ENCODE results near the gene THADA.

The THADA gene

GRCh38 chr2:43482961-43483360, 112.9 kb downstream of the THADA start:
- no peak for TF ChIP-seq CTCF (IDR thresholded peaks at IDR 0.05; ENCODE audit: control insufficient read depth, insufficient read depth, low read depth, low read length, missing control alignments)
- H3K4me3 ChIP-seq (ENCODE audit: control insufficient read depth, low read depth, low read length): no peak overlapping the region
- DNase-seq (ENCODE audit: low read depth): no peak

GRCh38 chr2:43481927-43482542, 113.8 kb downstream of the THADA start:
- DNase-seq (ENCODE audit: low read depth): no peak
- TF ChIP-seq CTCF (IDR thresholded peaks at IDR 0.05; ENCODE audit: control insufficient read depth, insufficient read depth, low read depth, low read length, missing control alignments): no peak
- no peak overlapping the region for H3K4me3 ChIP-seq (ENCODE audit: control insufficient read depth, low read depth, low read length)

- no peak for DNase-seq (ENCODE audit: low read depth)
- no peak for TF ChIP-seq CTCF (IDR thresholded peaks at IDR 0.05; ENCODE audit: control insufficient read depth, insufficient read depth, low read depth, low read length, missing control alignments)
- H3K4me3 ChIP-seq (ENCODE audit: control insufficient read depth, low read depth, low read length): no peak overlapping the region
Measured at GRCh38 chr2:43480874-43481273, 115.0 kb downstream of the THADA start.

- no peak for TF ChIP-seq CTCF (IDR thresholded peaks at IDR 0.05; ENCODE audit: control insufficient read depth, insufficient read depth, low read depth, low read length, missing control alignments)
- DNase-seq (ENCODE audit: low read depth): no peak
- H3K4me3 ChIP-seq (ENCODE audit: control insufficient read depth, low read depth, low read length): no peak overlapping the region
Measured at GRCh38 chr2:43478412-43479086, 117.3 kb downstream of the THADA start.

- DNase-seq (ENCODE audit: low read depth): no peak
- no peak overlapping the region for H3K4me3 ChIP-seq (ENCODE audit: control insufficient read depth, low read depth, low read length)
- TF ChIP-seq CTCF (IDR thresholded peaks at IDR 0.05; ENCODE audit: control insufficient read depth, insufficient read depth, low read depth, low read length, missing control alignments): no peak
Measured at GRCh38 chr2:43475922-43476321, 119.9 kb downstream of the THADA start.

GRCh38 chr2:43475137-43475846, 120.5 kb downstream of the THADA start:
- DNase-seq (ENCODE audit: low read depth): no peak
- no peak overlapping the region for H3K4me3 ChIP-seq (ENCODE audit: control insufficient read depth, low read depth, low read length)
- no peak for TF ChIP-seq CTCF (IDR thresholded peaks at IDR 0.05; ENCODE audit: control insufficient read depth, insufficient read depth, low read depth, low read length, missing control alignments)

Data from AG09309 (cell line).